Activated naive CD8-positive, alpha-beta T cell treated with anti-CD3 and anti-CD28 coated beads, Interleukin-2, amount 10 ng/mL, durations not matched to agents 7 days and 5 days (primary cell): ENCODE measurements around the gene SLC12A3. TPM values are rescaled to one million over a fixed set of nuclear protein-coding genes. Genes with fewer than 3 reads are reported as not detected.
"Not testable (repeated sequence)": the region's sequence is repeated elsewhere in the genome, so short reads cannot be mapped to it uniquely, and the experiment has no call there.

Source experiments
- ATAC-seq: fragments of 150-1000 bp; cut with Tn5 transposase; one replicate; pipeline ENCODE4 v1.10.0; 2021; ENCODE audit warnings: low read depth, moderate library complexity
- POLR2A ChIA-PET: fragments of 350-600 bp; sonication (Branson Sonifier 250); formaldehyde crosslinking; loops from one replicate; lab custom pipeline; 2021; ENCODE audit warnings: antibody characterized with exemption; lab: Charles Lee
- DNase-seq: peaks from one replicate; pipeline ENCODE4 v3.0.0; 2021
- H3K27ac Mint-ChIP-seq: one replicate; pipeline ENCODE4 v1.8.0; 2022; ENCODE audit warnings: mild to moderate bottlenecking, mixed read lengths
- H3K27me3 Mint-ChIP-seq: one replicate; pipeline ENCODE4 v1.8.0; 2022; ENCODE audit warnings: mild to moderate bottlenecking, moderate library complexity, mixed read lengths
- H3K36me3 Mint-ChIP-seq: one replicate; pipeline ENCODE4 v1.8.0; 2021; ENCODE audit warnings: mild to moderate bottlenecking, mixed read lengths
- H3K4me1 Mint-ChIP-seq: one replicate; pipeline ENCODE4 v1.8.0; 2021; ENCODE audit warnings: mixed read lengths
- H3K4me3 Mint-ChIP-seq: one replicate; pipeline ENCODE4 v1.8.0; 2022; ENCODE audit warnings: mild to moderate bottlenecking, moderate library complexity, mixed read lengths
- H3K9me3 Mint-ChIP-seq: one replicate; pipeline ENCODE4 v1.8.0; 2021; ENCODE audit warnings: mixed read lengths
- total RNA-seq, 2 experiments: library from RNA; stranded (reverse); gene quantifications; one replicate each; pipeline ENCODE4 v1.2.3, GENCODE V29; 2021

The SLC12A3 gene
- total RNA-seq, 2 experiments from 2014 or later, result not detected

DNA sequence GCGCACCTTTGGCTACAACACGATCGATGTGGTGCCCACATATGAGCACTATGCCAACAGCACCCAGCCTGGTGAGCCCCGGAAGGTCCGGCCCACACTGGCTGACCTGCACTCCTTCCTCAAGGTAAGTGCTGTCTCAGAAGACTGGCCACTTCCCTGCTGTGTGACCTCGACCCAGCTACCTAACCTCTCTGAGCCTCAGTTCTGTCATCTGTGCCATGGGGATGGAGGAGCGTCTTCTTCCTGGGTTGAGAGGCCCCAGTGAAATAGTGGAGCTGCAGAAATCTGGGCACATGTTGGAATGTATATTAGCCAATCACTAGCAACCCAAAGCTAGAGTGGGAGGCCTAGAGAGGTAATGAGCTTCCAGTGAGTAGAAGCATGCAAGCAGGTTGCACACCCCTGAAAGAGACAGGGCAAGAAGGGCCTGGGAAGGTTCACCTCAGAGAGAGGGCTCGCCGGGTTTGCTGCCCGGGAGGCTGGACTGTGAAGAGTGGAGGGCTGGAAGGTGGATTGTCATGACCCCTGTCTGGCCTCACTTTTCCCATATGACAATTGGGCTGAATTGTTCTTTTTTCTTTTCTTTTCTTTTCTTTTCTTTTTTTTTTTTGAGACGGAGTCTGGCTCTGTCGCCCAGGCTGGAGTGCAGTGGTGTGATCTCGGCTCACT lies 521 bp downstream of the SLC12A3 start:
- no peak for DNase-seq
- POLR2A ChIA-PET, result interaction anchor here (0.7 to 1.9 kb wide), 2 partner anchors 19 to 69 kb away, joined by 3 to 9 read pairs; no protein-coding TSS in a partner anchor
- Mint-ChIP-seq H3K36me3 (peaks cover 1% of the 10 kb centered on the region), H3K4me1 (peaks cover 42% of the 10 kb centered on the region), H3K4me3 (no peak overlapping the region), H3K27me3 (no peaks in the 10 kb centered on the region), H3K27ac (peak overlapping the region; percentile 52), H3K9me3 (no peaks in the 10 kb centered on the region)
- no peak for ATAC-seq

DNA sequence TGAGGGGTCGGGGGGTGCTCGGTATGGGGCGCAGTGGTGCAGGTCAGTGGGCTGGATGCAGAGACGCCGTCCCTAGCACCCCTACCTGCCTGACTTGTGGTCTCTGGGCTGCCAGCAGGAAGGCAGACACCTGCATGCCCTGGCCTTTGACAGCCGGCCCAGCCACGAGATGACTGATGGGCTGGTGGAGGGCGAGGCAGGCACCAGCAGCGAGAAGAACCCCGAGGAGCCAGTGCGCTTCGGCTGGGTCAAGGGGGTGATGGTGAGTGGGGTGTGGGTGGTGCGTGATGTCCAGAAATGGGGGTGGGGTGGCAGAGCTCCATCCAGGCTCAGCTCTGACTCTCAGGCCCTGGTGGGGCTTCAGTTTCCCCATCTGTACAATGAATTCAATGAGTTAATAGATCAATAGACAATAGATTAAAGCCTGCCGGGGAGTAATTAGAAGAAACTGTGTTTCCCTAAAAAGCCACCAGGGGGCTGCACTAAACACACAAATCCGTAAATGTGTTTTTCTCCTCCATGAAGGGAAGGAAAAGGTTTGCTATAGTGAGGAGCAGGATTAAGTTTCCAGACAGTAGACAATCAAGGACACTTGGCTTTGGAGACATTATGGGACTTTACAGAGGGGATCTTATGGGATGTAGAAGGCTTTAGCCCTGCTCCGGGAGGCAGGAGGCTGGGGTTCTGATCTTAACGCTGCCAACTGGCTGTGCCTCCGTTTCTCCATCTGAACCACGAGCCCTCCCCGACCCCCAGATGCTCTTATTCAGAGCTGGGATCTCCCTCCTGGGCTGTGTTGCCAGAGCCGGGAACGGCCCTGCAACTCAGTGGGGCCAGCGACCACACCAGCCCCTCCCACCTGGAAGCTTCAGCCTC lies 2.2 kb downstream of the SLC12A3 start:
- peak overlapping the region; percentile 66 for H3K27ac Mint-ChIP-seq
- no peaks in the 10 kb centered on the region for H3K27me3 Mint-ChIP-seq
- H3K4me3 Mint-ChIP-seq, result no peak overlapping the region
- H3K9me3 Mint-ChIP-seq, result no peaks in the 10 kb centered on the region
- H3K4me1 Mint-ChIP-seq, result peaks cover 26% of the 10 kb centered on the region
- DNase-seq, result no peak
- no peak for ATAC-seq
- POLR2A ChIA-PET, result interaction anchor here (1.9 kb wide), 1 partner anchor 67 kb away, joined by 9 read pairs; no protein-coding TSS in a partner anchor
- H3K36me3 Mint-ChIP-seq, result peaks cover 1% of the 10 kb centered on the region

- ATAC-seq (no peak), DNase-seq (no peak)
- no peaks in the 10 kb centered on the region for H3K9me3 Mint-ChIP-seq
- H3K27me3 Mint-ChIP-seq, result no peaks in the 10 kb centered on the region
- POLR2A ChIA-PET, result interaction anchor here (1.1 kb wide), 1 partner anchor 64 kb away, joined by 5 read pairs; the partner anchor contains the start of gene HERPUD1
- H3K4me1 Mint-ChIP-seq, result peaks cover 23% of the 10 kb centered on the region
- no peak overlapping the region for H3K27ac Mint-ChIP-seq
- H3K36me3 Mint-ChIP-seq, result peaks cover 1% of the 10 kb centered on the region
- no peak overlapping the region for H3K4me3 Mint-ChIP-seq
These were observed 3.2 kb downstream of the SLC12A3 start for GRCh38 chr16:56868175-56868574.

DNA sequence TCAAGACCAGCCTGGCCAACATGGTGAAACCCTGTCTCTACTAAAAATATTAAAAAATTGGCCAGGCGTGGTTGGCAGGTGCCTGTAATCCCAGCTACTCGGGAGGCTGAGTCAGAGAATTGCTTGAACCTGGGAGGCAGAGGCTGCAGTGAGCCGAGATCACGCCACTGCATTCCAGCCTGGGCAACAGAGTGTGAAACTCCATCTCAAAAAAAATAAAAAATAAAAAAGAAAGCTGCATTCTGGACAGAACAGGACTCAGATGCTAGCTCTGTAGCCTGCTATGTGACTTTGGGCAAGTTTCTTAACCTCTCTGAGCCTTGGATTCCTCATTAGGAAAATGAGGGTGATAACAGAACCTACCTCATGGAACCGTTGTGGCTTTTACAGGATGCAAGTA lies 3.8 kb downstream of the SLC12A3 start:
- H3K4me3 Mint-ChIP-seq, ATAC-seq, H3K9me3 Mint-ChIP-seq, H3K36me3 Mint-ChIP-seq, H3K27ac Mint-ChIP-seq, H3K27me3 Mint-ChIP-seq, DNase-seq: not testable (repeated sequence)
- peaks cover 18% of the 10 kb centered on the region for H3K4me1 Mint-ChIP-seq
- POLR2A ChIA-PET, result interaction anchor here (1.1 kb wide), 1 partner anchor 63 kb away, joined by 5 read pairs; the partner anchor contains the start of gene HERPUD1

GRCh38 chr16:56869513-56870275 lies 4.7 kb downstream of the SLC12A3 start:
- ATAC-seq, result peak; percentile 73
- peak; percentile 58 for DNase-seq
- POLR2A ChIA-PET, result interaction anchor here (1.1 kb wide), 1 partner anchor 62 kb away, joined by 5 read pairs; the partner anchor contains the start of gene HERPUD1
- Mint-ChIP-seq H3K27me3 (no peaks in the 10 kb centered on the region), H3K9me3 (no peaks in the 10 kb centered on the region), H3K4me3 (no peak overlapping the region), H3K36me3 (no peaks in the 10 kb centered on the region), H3K4me1 (peaks cover 16% of the 10 kb centered on the region), H3K27ac (peak overlapping the region; percentile 34)

GRCh38 chr16:56870276-56870888 lies 5.4 kb downstream of the SLC12A3 start:
- H3K27me3 Mint-ChIP-seq, result no peaks in the 10 kb centered on the region
- no peak for ATAC-seq
- no peak for DNase-seq
- no peaks in the 10 kb centered on the region for H3K9me3 Mint-ChIP-seq
- peaks cover 13% of the 10 kb centered on the region for H3K4me1 Mint-ChIP-seq
- H3K27ac Mint-ChIP-seq, result peak overlapping the region; percentile 34
- POLR2A ChIA-PET, result no interaction called here
- no peak overlapping the region for H3K4me3 Mint-ChIP-seq
- no peaks in the 10 kb centered on the region for H3K36me3 Mint-ChIP-seq

GRCh38 chr16:56871172-56871593 lies 6.2 kb downstream of the SLC12A3 start:
- Mint-ChIP-seq H3K9me3 (no peaks in the 10 kb centered on the region), H3K4me3 (no peak overlapping the region), H3K27me3 (no peaks in the 10 kb centered on the region), H3K27ac (peak overlapping the region; percentile 52), H3K4me1 (peaks cover 12% of the 10 kb centered on the region), H3K36me3 (no peaks in the 10 kb centered on the region)
- POLR2A ChIA-PET, result no interaction called here
- no peak for ATAC-seq
- DNase-seq, result no peak

- ATAC-seq (peak; percentile 27), DNase-seq (no peak)
- Mint-ChIP-seq H3K36me3 (no peaks in the 10 kb centered on the region), H3K4me3 (no peak overlapping the region), H3K4me1 (peaks cover 9% of the 10 kb centered on the region), H3K27ac (no peak overlapping the region), H3K27me3 (no peaks in the 10 kb centered on the region), H3K9me3 (no peaks in the 10 kb centered on the region)
- POLR2A ChIA-PET, result interaction anchor here (1.1 kb wide), 1 partner anchor 9 kb away, joined by 3 read pairs; no protein-coding TSS in a partner anchor
These were observed 7.9 kb downstream of the SLC12A3 start for GRCh38 chr16:56872863-56873391.

GRCh38 chr16:56874800-56875199 lies 9.8 kb downstream of the SLC12A3 start:
- no peak for DNase-seq
- H3K36me3 Mint-ChIP-seq, result no peaks in the 10 kb centered on the region
- no peak for ATAC-seq
- H3K4me1 Mint-ChIP-seq, result peaks cover 9% of the 10 kb centered on the region
- no peak overlapping the region for H3K27ac Mint-ChIP-seq
- no peaks in the 10 kb centered on the region for H3K27me3 Mint-ChIP-seq
- no peak overlapping the region for H3K4me3 Mint-ChIP-seq
- POLR2A ChIA-PET, result interaction anchor here (1.2 kb wide), 1 partner anchor 57 kb away, joined by 3 read pairs; the partner anchor contains the start of gene HERPUD1
- no peaks in the 10 kb centered on the region for H3K9me3 Mint-ChIP-seq

- no peaks in the 10 kb centered on the region for H3K36me3 Mint-ChIP-seq
- no peak overlapping the region for H3K27ac Mint-ChIP-seq
- H3K9me3 Mint-ChIP-seq, result no peaks in the 10 kb centered on the region
- H3K27me3 Mint-ChIP-seq, result no peaks in the 10 kb centered on the region
- peaks cover 8% of the 10 kb centered on the region for H3K4me1 Mint-ChIP-seq
- no peak overlapping the region for H3K4me3 Mint-ChIP-seq
- POLR2A ChIA-PET, result no interaction called here
- no peak for ATAC-seq
- no peak for DNase-seq
These were observed 11.0 kb downstream of the SLC12A3 start for GRCh38 chr16:56876048-56876447.

- peaks cover 7% of the 10 kb centered on the region for H3K4me1 Mint-ChIP-seq
- no peaks in the 10 kb centered on the region for H3K9me3 Mint-ChIP-seq
- DNase-seq (no peak), ATAC-seq (no peak)
- H3K27ac Mint-ChIP-seq, result no peak overlapping the region
- no peaks in the 10 kb centered on the region for H3K27me3 Mint-ChIP-seq
- H3K36me3 Mint-ChIP-seq, result no peaks in the 10 kb centered on the region
- no peak overlapping the region for H3K4me3 Mint-ChIP-seq
- POLR2A ChIA-PET, result no interaction called here
These were observed 12.6 kb downstream of the SLC12A3 start for GRCh38 chr16:56877486-56878182.

GRCh38 chr16:56878282-56878854 lies 13.4 kb downstream of the SLC12A3 start:
- Mint-ChIP-seq H3K27ac (no peak overlapping the region), H3K27me3 (no peaks in the 10 kb centered on the region), H3K4me1 (peaks cover 2% of the 10 kb centered on the region), H3K4me3 (no peak overlapping the region), H3K36me3 (no peaks in the 10 kb centered on the region), H3K9me3 (no peaks in the 10 kb centered on the region)
- ATAC-seq (no peak), DNase-seq (no peak)
- POLR2A ChIA-PET, result no interaction called here
